Measurements from ENCODE around the gene DST.

DST gene

GRCh38 chr6:56660381-56660730 lies 17.7 kb upstream of the DST start:
- no peak for DNase-seq

- no peak for DNase-seq
Measured at GRCh38 chr6:56659721-56660380, 17.2 kb upstream of the DST start.

GRCh38 chr6:56658326-56658725 lies 15.6 kb upstream of the DST start:
- no peak for DNase-seq

DNA sequence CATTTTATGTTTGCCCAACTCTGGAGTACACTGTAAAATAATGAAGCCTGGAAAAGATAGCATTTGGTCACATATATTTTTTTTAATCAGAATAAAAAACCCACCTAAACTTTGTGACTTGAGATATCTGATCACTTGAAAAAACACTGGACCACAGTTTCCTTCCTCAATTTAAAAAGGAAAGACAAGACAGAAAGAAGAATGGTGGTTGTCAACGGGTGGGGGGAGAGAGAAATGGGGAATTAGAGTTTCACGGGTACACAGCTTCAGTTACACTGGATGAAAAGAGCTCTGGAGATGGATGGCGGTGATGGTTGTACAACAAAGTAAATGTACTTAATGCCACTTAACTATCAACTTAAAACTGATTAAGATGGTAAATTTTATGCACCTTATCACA lies 14.7 kb upstream of the DST start:
- no peak for DNase-seq

DNA sequence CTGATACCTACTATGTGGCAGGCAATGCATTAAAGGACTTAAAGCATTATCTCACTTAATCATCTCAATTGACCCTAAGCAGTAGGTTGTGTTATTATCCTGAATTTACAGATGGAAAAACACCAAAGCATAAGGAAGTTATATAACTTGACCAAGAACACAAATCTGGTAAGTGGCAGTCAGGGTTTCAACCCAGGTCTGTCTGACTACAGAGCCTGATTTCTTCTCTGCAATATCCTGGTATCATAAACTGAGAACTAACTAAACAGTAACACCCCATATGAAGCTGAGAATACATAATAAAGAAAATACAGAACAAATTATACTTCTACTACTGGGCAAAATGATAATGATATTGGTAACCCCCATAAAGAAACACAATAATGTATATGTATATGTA lies 13.8 kb upstream of the DST start:
- DNase-seq: no peak

- no peak for DNase-seq
Measured at GRCh38 chr6:56655996-56656395, 13.3 kb upstream of the DST start.

- DNase-seq: no peak
Measured at GRCh38 chr6:56655249-56655648, 12.6 kb upstream of the DST start.

DNA sequence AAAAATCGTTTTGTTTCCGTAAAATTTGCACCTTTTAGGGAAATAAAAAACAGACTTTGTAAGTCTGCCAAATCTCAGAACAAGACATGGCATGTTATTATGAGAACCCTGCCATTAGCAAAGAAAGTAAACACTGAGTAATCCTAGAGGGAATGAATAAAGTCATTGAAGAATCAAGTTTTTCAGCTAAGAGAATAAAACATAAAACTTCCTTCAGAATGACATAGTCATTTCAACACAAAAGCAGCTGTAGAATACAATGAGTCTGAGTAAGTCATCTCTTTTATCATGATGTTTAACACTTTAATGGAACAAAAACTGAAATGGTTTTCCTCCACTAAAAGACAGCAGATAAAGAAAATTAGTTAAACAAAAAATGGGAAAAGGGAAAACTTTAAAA lies 10.3 kb upstream of the DST start:
- no peak for DNase-seq

- DNase-seq: no peak
Measured at GRCh38 chr6:56652231-56652630, 9.5 kb upstream of the DST start.

DNA sequence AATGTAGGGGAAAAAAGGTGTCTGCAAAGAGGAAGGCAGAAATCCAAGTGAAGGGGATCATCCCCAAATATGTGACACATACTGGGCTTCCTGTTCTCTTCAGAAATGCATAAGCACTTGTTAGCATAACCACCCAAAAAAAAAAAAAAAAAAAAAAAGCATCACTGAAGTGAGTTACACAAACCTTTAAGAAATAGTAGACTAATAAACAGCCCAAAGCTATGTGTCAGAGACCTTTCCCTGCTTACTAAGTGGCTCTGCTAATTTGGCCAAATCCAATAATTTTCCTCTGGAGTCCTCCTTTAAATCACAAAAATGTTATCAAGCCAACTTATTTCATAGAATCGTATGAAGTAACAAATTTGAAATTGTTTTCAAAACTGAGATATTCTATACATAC lies 7.5 kb upstream of the DST start:
- no peak for DNase-seq

DNA sequence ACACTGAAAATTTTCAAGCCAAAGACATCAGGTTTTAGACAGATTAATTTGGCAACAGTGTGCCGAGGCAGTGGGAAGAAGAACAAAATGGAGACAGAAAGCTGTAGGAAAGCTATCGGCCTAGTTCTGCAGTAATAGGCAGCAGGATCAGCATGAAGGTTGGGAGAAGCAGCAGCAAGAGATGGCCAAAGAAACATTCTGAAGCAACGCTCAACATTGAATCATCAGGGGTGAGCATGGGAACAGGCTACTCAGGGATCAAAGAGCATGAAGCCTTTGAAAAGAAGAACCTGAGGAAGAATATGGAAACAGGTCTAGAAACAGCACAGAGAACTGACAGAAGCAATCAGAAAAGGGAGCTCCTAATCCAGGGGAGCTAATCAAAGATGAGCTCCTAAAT lies 7.1 kb upstream of the DST start:
- no peak for DNase-seq

- no peak for DNase-seq
Measured at GRCh38 chr6:56649053-56649769, 6.5 kb upstream of the DST start.

DNA sequence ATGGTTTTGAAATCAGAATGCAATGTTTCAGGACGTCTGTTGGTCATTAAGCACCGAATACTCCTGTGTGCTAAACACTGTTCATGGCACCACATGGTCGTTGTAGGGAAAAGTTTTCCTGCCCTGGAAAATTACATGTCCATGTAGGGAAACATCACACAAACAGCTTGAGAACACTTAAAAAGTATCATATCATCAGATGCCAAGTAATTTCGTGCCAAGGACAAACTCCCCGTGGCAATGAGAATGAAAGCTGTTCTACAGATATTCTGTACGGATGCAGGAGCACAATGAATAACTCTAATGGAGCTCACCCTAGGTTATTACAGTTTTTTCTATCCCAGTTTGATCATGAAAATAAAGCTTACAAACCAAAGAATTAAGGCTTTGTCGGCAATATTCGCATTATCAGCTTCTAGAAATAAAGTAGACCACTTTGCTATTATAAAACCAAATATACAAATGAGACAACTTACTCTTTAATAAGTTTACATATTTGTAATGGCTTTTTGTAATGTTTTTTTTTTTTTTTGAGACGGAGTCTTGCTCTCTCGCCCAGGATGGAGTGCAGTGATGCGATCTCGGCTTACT lies 4.6 kb upstream of the DST start:
- no peak for DNase-seq

- no peak for DNase-seq
Measured at GRCh38 chr6:56644366-56644765, 1.7 kb upstream of the DST start.

DNA sequence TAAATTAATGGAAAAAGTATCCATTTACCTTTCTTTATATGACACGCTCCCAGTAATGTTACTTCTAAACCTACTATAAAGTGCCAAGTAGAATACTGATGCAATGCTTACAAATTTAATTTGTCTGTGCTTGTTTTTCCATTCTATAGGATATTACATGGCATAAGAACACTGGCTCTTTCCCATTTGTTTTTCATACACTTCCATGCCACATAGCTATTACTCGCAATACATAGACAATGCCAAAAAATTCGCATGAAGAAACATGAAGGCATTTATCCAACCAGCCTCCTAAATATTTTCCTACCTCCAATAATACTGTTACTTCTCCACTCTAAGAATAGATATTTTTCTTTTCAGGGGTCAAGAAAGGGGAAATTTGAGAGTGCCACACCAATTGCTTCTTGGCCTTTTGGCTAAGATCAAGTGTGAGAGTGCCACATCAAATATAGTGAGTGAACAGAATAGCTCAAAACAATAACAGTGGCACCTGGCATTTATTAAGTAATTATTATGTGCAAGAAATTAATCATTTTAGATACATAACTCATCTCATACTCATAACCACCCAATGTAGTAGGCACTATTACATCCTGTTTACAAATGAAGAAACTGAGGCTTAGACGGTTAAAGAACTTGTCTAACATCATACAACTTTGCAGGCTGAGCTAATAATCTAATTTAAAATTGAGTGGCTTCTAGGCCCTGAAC lies 845 bp upstream of the DST start:
- no peak for DNase-seq

- no peak for DNase-seq
Measured at GRCh38 chr6:56640374-56640773, 2.3 kb downstream of the DST start.

- DNase-seq: no peak
Measured at GRCh38 chr6:56638760-56639159, 3.9 kb downstream of the DST start.

GRCh38 chr6:56637640-56638039 lies 5.0 kb downstream of the DST start:
- no peak for DNase-seq

- no peak for DNase-seq
Measured at GRCh38 chr6:56628105-56628504, 14.6 kb downstream of the DST start.

DNA sequence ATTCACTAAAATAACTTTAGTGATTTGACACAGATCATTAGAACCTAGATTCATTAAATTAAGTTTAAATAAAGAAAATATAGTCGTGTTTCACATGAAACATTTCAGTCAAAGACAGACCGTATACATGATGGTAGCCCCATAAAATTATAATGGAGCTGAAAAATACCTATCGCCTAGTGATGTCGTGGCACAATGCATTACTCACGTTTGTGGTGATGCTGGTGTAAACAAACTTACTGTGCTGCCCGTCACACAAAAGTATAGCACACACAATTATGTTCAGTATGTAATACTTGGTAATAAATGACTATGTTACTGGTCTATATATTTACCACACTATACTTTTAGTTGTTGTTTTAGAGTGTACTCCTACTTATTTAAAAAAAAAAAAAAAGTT lies 17.3 kb downstream of the DST start:
- DNase-seq: no peak

DNA sequence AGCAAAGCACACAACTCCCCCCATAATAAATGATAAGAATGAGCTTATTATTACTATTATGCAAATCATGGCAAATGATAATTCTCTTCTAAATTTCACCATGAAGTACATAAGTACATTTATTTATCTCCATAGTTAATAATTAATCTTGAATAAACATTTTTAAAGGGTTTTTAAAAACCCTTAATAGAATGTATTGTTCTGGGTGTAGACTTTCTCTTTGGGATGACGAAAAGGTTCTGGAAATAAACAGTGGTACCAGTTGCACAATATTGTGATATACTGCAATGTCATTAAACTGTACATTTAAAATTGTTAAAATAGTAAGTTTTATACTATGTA lies 18.0 kb downstream of the DST start:
- no peak for DNase-seq

- DNase-seq: no peak
Measured at GRCh38 chr6:56624046-56624727, 18.5 kb downstream of the DST start.

- DNase-seq: no peak
Measured at GRCh38 chr6:56620229-56620868, 22.3 kb downstream of the DST start.

Data from stimulated activated naive CD4-positive, alpha-beta T cell treated with Interleukin-2 at 50 U/mL for 16 hours (primary cell).